NCI-H2196 treated with DMSO at 0.1 percent for 48 hours (cell line): ENCODE measurements around the gene PTCD1.
"Not testable (repeated sequence)": the region's sequence is repeated elsewhere in the genome, so short reads cannot be mapped to it uniquely, and the experiment has no call there.

ENCODE experiments used
- DNase-seq: peaks from one replicate; lab custom pipeline; 2025; ENCODE audit not compliant: unreplicated experiment; lab: John Stamatoyannopoulos, UW

PTCD1 gene

GRCh38 chr7:99449326-99449725 lies 10.7 kb upstream of the PTCD1 start:
- no peak for DNase-seq

- no peak for DNase-seq
These were observed 10.3 kb upstream of the PTCD1 start for GRCh38 chr7:99448855-99449254.

- DNase-seq = no peak
These were observed 9.3 kb upstream of the PTCD1 start for GRCh38 chr7:99447943-99448342.

- DNase-seq = no peak
These were observed 7.5 kb upstream of the PTCD1 start for GRCh38 chr7:99446096-99446495.

GRCh38 chr7:99440195-99440594 lies 1.6 kb upstream of the PTCD1 start:
- DNase-seq = no peak

GRCh38 chr7:99437946-99438572 lies 539 bp downstream of the PTCD1 start:
- DNase-seq = no peak

- DNase-seq = no peak
These were observed 5.4 kb downstream of the PTCD1 start for GRCh38 chr7:99433158-99433557.

GRCh38 chr7:99431756-99432540 lies 6.7 kb downstream of the PTCD1 start:
- DNase-seq = not testable (repeated sequence)

- no peak for DNase-seq
These were observed 8.8 kb downstream of the PTCD1 start for GRCh38 chr7:99429756-99430155.

- no peak for DNase-seq
These were observed 9.5 kb downstream of the PTCD1 start for GRCh38 chr7:99428972-99429566.

GRCh38 chr7:99424932-99425730 lies 13.5 kb downstream of the PTCD1 start:
- no peak for DNase-seq

- DNase-seq = no peak
These were observed 16.0 kb downstream of the PTCD1 start for GRCh38 chr7:99422625-99423024.

- DNase-seq = no peak
These were observed 16.4 kb downstream of the PTCD1 start for GRCh38 chr7:99422186-99422585.

- DNase-seq = no peak
These were observed 17.6 kb downstream of the PTCD1 start for GRCh38 chr7:99420986-99421385.

GRCh38 chr7:99420213-99420612 lies 18.4 kb downstream of the PTCD1 start:
- no peak for DNase-seq

- no peak for DNase-seq
These were observed 19.1 kb downstream of the PTCD1 start for GRCh38 chr7:99419323-99420021.

GRCh38 chr7:99418260-99418659 lies 20.3 kb downstream of the PTCD1 start:
- no peak for DNase-seq

- not testable (repeated sequence) for DNase-seq
These were observed 23.0 kb downstream of the PTCD1 start for GRCh38 chr7:99415513-99416127.

GRCh38 chr7:99410635-99411034 lies 28.0 kb downstream of the PTCD1 start:
- no peak for DNase-seq

GRCh38 chr7:99409806-99410205 lies 28.8 kb downstream of the PTCD1 start:
- no peak for DNase-seq
